DOHH2 (cell line): Measurements from ENCODE around the gene RCOR2.

ENCODE experiments used
- H3F3A ChIP-seq: fragments of 200-600 bp; sonication (generic), shearing (Covaris generic); 2 replicates; pipeline ENCODE4 v1.6.0; 2016; ENCODE audit warnings: antibody characterized with exemption, mild to moderate bottlenecking; ENCODE audit not compliant: control insufficient read depth, insufficient read depth
- H3K27ac ChIP-seq: fragments of 200-600 bp; sonication (generic); 2 replicates; pipeline ENCODE4 v1.5.1; 2014; ENCODE audit warnings: low read depth, mild to moderate bottlenecking, low read length, moderate library complexity
- H3K27me3 ChIP-seq: fragments of 200-600 bp; sonication (generic); 2 replicates; pipeline ENCODE4 v1.6.1; 2014; ENCODE audit warnings: mild to moderate bottlenecking, low read length, mixed read lengths; ENCODE audit not compliant: control insufficient read depth
- H3K36me3 ChIP-seq: fragments of 200-600 bp; sonication (generic); 2 replicates; pipeline ENCODE4 v1.6.1; 2014; ENCODE audit warnings: mild to moderate bottlenecking, low read length, moderate library complexity, mixed read lengths; ENCODE audit not compliant: control insufficient read depth
- H3K4me1 ChIP-seq: fragments of 200-600 bp; sonication (generic); 2 replicates; pipeline ENCODE4 v1.6.1; 2014; ENCODE audit warnings: mild to moderate bottlenecking, low read length, mixed read lengths; ENCODE audit not compliant: control insufficient read depth
- H3K4me2 ChIP-seq: fragments of 200-600 bp; sonication (generic); 2 replicates; pipeline ENCODE4 v1.6.0; 2014; ENCODE audit warnings: mild to moderate bottlenecking, low read length, moderate library complexity
- H3K4me3 ChIP-seq: fragments of 200-600 bp; sonication (generic); 2 replicates; pipeline ENCODE4 v1.5.1; 2014; ENCODE audit warnings: mild to moderate bottlenecking, low read length, mixed read lengths
- H3K79me2 ChIP-seq: fragments of 200-600 bp; sonication (generic); 2 replicates; pipeline ENCODE4 v1.6.1; 2014; ENCODE audit warnings: mild to moderate bottlenecking, low read length, mixed read lengths; ENCODE audit not compliant: control insufficient read depth
- H3K9me2 ChIP-seq: fragments of 200-600 bp; sonication (generic); replicated peaks from 2 replicates; pipeline ENCODE4 v1.6.1; 2014; ENCODE audit warnings: mild to moderate bottlenecking, low read length, mixed read lengths; ENCODE audit not compliant: control insufficient read depth
- H3K9me3 ChIP-seq: fragments of 200-600 bp; sonication (generic); 2 replicates; pipeline ENCODE4 v1.6.1; 2014; ENCODE audit warnings: antibody characterized with exemption, low read length, mixed read lengths; ENCODE audit not compliant: control insufficient read depth, insufficient read depth
- H4K20me1 ChIP-seq: fragments of 200-600 bp; sonication (generic); 2 replicates; pipeline ENCODE4 v1.6.0; 2014; ENCODE audit warnings: low read depth, mild to moderate bottlenecking, antibody characterized with exemption, low read length, moderate library complexity; ENCODE audit not compliant: control insufficient read depth, insufficient read depth
- CTCF ChIP-seq: fragments of 200-600 bp; sonication (generic); IDR thresholded peaks from one replicate; pipeline ENCODE4 v1.5.1; 2014; ENCODE audit warnings: antibody characterized with exemption, mild to moderate bottlenecking, low read depth, low read length; ENCODE audit not compliant: poor library complexity, severe bottlenecking
- EZH2phosphoT487 ChIP-seq: fragments of 200-600 bp; sonication (generic); IDR thresholded peaks from 2 replicates; pipeline ENCODE4 v1.6.1; 2017; ENCODE audit warnings: borderline replicate concordance, mild to moderate bottlenecking, antibody characterized with exemption, low read length, moderate library complexity, mixed read lengths

RCOR2 gene

DNA sequence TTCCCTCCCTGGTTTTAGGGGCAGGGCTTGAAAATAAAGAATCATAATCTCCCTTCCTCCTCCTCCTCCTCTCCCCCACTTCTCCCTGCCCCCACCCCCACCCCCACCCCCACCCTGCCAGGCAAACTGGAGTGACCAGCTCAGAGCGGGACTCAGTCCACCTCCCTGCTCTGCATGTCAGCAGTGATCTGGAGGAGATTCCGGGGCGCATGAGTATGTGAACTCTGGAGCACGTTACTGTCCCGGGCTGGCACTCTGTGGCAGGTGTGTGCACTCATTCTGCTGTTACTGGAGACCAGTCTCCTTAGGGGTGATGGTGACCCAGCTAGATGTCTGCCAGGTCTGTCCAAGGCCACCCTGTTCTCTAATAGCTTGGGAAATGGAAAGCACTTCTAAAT is 44.2 kb downstream of the RCOR2 start:
- Histone ChIP-seq H3K27ac (no peak overlapping the region), H3F3A (peaks cover 11% of the 10 kb centered on the region), H3K36me3 (peaks cover 37% of the 10 kb centered on the region), H3K4me1 (peaks cover 17% of the 10 kb centered on the region), H4K20me1 (peaks cover 12% of the 10 kb centered on the region; the same call in 1 of the 2 replicates), H3K4me3 (no peak overlapping the region), H3K79me2 (peaks cover 93% of the 10 kb centered on the region), H3K27me3 (no peaks in the 10 kb centered on the region), H3K9me2 (no peaks in the 10 kb centered on the region), H3K4me2 (no peak overlapping the region), H3K9me3 (peaks cover 3% of the 10 kb centered on the region; the same call in 1 of the 2 replicates)
- no peak for TF ChIP-seq CTCF

- Histone ChIP-seq H3K9me3 (peaks cover 3% of the 10 kb centered on the region; the same call in 1 of the 2 replicates), H3F3A (peaks cover 11% of the 10 kb centered on the region), H4K20me1 (peaks cover 15% of the 10 kb centered on the region; the same call in 1 of the 2 replicates)
Measured at GRCh38 chr11:63871962-63872799, 44.8 kb downstream of the RCOR2 start.

DNA sequence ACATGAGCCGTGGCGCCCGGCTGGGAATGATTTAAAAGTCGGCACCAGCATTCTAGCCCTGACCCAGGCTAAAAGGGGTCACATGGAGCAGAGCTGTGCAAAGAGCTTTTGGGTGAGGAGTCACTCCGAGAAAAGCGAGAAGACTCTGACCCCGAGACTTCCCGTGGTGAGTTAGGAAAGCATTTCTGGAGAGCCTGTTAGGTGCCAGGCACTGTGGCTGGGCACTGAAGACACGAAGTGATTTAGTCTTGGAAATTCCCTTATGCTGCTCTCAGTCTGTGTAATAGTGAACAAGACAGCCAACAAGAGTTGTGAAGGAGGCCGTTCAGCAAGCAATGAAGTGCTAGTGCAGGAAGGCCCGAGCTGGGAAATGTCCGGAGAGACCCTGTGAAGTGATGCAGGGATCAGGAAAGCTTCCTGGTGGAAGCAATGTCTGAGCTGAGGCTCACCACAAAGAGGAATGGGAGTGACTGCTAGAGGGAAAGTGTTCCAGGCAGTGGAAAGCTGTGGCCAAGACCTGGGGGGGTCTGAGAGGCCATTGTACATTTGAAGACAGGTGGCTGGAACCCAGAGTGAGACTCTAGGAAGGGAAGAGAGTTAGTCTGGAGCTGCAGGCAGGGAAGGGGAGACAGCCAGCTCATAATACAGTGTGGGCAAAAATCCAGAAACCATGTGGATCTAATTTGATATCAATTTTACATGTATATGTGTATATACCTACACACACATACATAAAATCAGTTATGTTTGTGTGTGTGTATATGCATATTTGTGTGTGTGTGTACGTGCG is 46.4 kb downstream of the RCOR2 start:
- peaks cover 23% of the 10 kb centered on the region for H3K4me1 ChIP-seq
- H3F3A ChIP-seq = peaks cover 11% of the 10 kb centered on the region
- H3K27ac ChIP-seq = no peak overlapping the region
- peaks cover 51% of the 10 kb centered on the region for H3K36me3 ChIP-seq
- no peaks in the 10 kb centered on the region for H3K27me3 ChIP-seq
- no peak for TF ChIP-seq EZH2phosphoT487
- TF ChIP-seq CTCF = no peak
- H3K9me3 ChIP-seq = peaks cover 3% of the 10 kb centered on the region; the same call in 1 of the 2 replicates
- H3K4me3 ChIP-seq = no peak overlapping the region
- H3K9me2 ChIP-seq = no peaks in the 10 kb centered on the region
- peaks cover 95% of the 10 kb centered on the region for H3K79me2 ChIP-seq
- H3K4me2 ChIP-seq = no peak overlapping the region
- H4K20me1 ChIP-seq = peaks cover 18% of the 10 kb centered on the region; the same call in 1 of the 2 replicates

More at GRCh38 chr11:63871962-63872799, 44.8 kb downstream of the RCOR2 start:
- H3K4me1 ChIP-seq = peaks cover 17% of the 10 kb centered on the region
- peaks cover 41% of the 10 kb centered on the region for H3K36me3 ChIP-seq
- H3K9me2 ChIP-seq = no peaks in the 10 kb centered on the region
- peaks cover 93% of the 10 kb centered on the region for H3K79me2 ChIP-seq
- H3K27ac ChIP-seq = no peak overlapping the region
- H3K27me3 ChIP-seq = no peaks in the 10 kb centered on the region
- no peak overlapping the region for H3K4me2 ChIP-seq
- TF ChIP-seq CTCF (peak; percentile 19), EZH2phosphoT487 (no peak)
- H3K4me3 ChIP-seq = no peak overlapping the region
